CD4-positive, alpha-beta T cell treated with Interleukin-4 for 1 hour (primary cell): ENCODE results near the gene RPS6KB1.
A peak's percentile ranks its signal among the peaks of the same experiment; 100 is the strongest.
"Not testable (repeated sequence)": the region's sequence is repeated elsewhere in the genome, so short reads cannot be mapped to it uniquely, and the experiment has no call there.

Experiments
- DNase-seq, 2 donors: peaks; one replicate each; pipeline ENCODE4 v3.0.0-alpha.2; 2020 to 2022

Gene RPS6KB1

DNA sequence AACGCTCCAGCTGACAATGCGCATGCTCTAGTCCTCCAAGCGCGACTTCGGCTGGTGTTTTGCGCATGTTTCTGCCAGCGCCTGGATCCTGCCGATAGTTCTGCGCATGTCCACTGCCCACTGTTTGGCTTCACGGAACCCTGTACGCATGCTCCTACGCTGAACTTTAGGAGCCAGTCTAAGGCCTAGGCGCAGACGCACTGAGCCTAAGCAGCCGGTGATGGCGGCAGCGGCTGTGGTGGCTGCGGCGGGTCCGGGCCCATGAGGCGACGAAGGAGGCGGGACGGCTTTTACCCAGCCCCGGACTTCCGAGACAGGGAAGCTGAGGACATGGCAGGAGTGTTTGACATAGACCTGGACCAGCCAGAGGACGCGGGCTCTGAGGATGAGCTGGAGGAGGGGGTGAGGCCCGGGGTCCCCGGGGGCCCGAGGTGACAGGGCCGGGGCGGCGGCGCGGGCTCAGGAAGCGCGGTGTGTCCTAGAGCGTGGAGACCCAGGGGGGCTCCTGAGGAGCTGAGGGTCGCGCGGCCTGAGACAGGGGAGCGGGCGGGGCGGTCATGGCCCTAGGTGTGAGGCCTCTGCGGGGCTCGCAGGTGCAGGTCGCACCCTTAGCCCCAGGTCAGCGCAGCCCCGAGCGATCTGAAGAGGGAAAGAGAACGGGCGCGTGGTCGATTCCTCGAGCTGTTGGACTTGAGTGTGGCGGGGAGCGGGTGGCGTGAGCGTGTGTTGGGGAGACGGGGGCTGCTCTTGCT is at the start of gene RPS6KB1, which contains the start of gene TUBD1:
RPS6KB1 (plus strand) TSS at position 198 of the 752 bp plus-strand sequence; CDS start at position 262, 64 bp downstream.
TUBD1 (minus strand) TSS at position 20 of the 752 bp plus-strand sequence. CDS start 1,941 bp downstream, outside the sequence.
- DNase-seq = peak; percentile 99

DNA sequence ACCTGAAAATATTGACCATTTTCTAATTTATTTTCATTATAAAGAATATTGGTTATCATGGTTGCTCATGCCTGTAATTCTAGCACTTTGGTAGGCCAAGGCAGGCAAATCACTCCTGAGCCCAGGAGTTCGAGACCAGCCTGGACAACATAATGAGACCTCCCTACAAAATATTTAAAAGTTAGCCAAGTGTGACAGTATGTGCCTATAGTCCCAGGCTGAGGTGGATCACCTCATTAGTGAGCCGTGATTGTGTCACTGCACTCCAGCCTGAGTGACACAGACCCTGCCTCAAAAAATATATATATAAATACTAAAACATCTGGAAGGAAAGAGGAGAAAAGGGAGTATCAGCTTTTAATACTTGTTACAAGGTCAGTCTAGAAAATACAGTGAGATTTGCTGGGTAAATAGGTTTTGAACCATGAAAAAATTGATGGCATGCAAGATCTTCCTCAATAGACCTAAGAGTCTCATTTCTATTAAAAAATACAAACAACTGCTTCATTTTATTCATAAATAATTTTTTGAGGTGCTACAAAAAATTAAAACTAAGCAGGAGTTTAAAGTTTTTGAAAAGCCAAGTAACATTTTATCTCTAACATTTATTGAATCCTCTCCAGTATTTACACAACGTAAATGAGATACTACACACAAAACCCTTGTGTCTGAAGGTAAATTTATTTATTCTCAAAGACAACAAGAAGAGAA is 47.9 kb upstream of the RPS6KB1 start:
- DNase-seq = no peak

DNA sequence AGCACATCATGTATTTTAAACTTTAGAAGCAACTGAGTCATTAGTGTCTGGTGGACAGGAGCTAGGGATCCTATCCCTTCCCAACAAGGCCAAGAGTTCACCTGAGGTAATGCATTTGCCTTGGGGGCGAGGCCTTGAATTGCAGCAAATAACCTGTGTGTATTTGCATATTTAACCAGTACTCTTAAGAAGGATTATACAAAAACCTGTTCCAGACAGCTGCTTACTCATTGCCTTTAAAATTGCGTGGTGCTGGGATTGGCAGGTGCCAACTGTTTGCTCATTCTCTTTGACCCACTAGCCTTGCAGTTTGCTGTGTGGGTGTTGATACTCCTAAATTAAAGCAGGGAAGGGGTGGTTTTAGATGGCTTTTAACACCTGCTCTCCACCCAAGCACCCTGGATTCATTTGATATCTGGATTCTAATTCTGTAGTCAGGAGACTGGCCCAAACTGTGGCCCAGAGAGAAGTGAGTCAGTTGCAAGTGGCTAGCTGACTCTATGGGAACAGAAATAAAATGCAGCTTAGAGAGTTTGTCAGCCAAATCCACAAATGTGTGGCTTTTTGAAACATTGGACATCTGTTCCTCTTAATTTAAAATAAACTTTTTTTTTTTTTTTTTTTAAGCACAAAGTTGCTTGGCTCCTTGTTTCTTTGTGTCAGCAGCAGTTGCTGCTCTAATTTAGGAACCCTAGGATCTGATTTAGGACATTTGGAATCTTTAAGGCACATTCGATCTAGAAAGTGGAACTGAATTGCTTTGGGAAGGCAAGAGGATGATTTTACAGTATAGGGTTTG is 47.1 kb upstream of the RPS6KB1 start:
- peak in 1 of 2 donors; percentile 49 for DNase-seq

DNA sequence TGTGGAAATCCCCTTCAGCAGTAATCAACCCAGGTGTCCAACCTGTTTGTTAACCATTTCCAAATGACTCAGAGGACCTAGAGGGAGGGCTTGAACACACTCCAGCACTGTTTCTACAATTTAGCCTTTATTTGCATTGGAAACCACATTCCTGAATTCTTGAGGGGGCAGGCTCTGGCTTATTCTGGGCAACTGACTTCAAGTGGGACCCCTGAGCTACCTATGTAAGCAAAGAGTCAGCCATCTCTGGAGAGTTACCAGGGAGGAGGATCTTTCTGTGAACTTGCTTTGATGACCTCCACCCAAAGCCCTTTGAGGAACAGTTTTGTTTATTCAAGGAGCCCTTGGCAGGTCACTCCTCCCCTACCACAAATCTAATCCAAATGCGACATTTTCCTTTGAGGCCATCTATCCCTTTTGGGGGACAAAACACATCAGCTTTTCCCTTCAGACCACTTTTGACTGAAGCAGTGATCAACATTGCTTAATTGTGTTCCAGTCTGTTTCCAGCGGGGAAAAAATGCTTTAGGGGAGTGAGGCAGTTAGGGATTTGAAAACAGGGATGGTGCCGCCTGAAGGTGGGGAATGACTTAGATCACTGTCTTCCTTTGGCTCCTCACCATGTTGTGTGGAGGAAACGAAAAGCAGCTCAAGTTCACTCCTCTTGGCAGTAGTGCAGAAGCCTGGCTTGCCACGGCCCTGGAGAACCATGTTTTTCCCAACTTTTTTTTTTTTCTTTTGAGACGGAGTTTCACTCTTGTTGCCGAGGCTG is 46.3 kb upstream of the RPS6KB1 start:
- peak in 1 of 2 donors; percentile 76 for DNase-seq

DNA sequence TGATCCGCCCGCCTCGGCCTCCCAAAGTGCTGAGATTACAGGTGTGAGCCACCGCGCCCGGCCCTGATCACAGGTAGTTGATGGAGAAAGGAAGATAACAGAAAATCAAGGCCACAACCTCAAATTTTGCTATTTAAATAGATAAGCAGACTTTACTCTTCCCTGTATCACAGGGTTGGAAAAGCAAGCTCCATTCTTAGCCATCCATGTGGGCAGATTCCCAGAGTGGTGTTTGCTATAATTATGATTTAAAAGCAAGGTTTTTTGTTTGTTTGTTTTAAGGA is 44.6 kb upstream of the RPS6KB1 start:
- no peak for DNase-seq

DNA sequence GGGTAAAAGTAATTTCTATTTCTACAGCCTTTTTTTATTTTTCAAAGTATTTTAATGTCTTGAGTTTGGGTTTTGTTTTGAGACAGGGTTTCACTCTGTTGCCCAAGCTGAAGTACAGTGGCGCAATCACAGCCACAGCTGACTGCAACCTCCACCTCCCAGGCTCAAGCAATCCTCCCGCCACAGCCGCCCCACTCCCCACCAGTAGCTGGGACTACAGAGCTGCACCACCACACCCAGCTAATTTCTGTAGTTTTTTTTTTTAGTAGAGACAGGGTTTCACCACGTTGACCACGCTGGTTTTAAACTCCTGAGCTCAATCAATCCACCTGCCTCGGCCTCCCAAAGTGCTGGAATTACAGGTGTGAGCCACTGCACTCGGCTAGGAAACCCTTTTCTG is 44.1 kb upstream of the RPS6KB1 start:
- peak in 1 of 2 donors; percentile 53 for DNase-seq

DNA sequence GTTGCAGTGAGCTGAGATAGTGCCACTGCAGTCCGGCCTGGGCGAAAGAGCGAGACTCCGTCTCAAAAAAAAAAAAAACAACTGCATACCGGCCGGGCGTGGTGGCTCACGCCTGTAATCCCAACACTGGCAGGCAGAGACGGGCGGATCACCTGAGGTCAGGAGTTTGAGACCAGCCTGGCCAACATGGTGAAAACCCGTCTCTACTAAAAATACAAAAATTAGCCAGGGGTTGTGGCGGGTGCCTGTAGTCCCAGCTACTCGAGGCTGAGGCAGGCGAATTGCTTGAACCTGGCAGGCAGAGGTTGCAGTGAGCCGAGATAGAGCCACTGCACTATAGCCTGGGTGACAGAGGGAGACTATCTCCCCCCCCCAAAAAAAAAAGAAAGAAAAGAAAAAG is 42.6 kb upstream of the RPS6KB1 start:
- DNase-seq = not testable (repeated sequence)

DNA sequence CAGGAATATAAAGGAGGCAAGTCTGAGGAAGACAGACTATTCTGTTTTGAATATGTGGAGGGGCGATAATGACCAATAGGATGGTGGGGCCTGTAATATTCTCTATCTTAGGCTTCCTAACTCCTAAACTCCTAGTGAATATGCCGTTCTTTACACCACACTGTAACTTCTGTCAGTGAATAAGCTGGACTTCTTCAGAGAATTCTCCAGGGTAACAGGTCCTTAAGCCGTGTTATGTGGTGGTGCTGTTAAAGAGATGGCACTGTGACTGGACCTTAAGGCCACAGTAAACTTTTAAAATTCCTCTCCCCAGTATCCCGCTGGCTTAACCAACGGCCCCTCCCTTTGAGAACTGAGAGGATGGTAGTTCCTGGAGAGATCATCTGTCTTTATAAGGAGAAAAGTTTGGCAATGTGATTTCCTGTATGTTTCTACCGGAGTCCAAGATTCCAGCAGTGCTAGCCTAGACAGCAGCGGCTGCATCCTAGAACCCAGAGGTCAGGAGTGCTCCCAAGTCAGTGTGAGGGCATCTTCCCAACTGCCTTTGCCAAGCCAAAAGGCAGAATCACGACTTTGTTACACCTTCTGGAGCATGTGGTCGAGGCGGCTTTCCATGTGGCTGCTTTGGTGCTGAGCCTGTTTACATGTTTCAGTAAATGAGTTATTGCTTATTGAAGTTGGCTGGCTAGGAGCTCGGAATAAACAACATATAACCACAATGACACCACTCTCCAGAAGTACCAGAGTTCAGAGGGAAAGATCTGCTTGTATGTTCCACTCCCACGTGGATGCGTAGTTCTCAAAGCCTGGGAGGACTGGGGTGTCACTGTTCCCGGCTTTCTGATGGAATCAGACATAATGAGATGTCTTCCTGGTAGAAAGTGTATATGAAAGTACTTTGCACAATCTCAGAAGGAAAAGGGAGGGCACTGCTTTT is 41.2 kb upstream of the RPS6KB1 start:
- no peak for DNase-seq

DNA sequence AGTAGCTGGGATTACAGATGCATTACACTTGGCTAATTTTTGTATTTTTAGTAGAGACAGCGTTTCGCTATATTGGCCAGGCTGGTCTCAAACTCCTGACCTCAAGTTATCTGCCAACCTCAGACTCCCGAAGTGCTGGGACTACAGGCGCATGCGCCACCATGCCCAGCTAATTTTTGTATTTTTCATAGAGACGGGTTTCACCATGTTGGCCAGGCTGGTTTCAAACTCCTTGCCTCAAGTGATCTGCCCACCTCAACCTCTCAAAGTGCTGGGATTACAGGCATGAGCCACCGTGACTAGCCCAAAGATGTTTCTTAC is 40.1 kb upstream of the RPS6KB1 start:
- not testable (repeated sequence) for DNase-seq

DNA sequence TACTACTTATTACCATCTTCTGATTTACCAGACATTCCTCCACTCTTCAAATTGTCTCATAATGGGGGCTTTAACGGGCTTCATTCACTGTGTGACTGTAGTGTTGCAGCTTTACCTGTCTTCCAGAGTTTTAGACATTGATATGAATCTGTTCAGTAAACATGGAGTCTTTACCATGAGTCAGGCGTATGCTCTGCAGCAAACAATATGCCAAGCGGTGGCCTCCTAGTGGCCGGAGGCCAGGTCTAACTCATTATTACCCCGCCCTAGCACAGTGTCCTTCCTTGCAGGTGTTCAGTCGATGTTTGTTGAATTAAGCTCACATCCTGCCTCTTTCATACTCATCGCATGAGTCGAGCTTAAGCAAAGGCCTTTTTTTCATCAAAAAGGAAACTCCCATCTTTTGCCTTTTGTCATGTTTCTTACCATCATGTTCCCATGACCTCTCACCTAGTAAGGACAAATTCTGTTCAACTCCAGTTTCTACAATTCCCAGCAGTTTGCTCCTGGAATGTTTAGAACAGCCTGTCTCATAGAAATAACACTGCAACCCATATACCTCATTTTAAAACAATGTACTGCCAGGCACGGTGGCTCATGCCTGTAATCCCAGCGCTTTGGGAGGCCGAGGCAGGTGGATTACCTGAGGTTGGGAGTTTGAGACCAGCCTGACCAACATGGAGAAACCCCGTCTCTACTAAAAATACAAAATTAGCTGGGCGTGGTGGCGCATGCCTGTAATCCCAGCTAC is 39.6 kb upstream of the RPS6KB1 start:
- DNase-seq = peak; percentile 60 to 76

DNA sequence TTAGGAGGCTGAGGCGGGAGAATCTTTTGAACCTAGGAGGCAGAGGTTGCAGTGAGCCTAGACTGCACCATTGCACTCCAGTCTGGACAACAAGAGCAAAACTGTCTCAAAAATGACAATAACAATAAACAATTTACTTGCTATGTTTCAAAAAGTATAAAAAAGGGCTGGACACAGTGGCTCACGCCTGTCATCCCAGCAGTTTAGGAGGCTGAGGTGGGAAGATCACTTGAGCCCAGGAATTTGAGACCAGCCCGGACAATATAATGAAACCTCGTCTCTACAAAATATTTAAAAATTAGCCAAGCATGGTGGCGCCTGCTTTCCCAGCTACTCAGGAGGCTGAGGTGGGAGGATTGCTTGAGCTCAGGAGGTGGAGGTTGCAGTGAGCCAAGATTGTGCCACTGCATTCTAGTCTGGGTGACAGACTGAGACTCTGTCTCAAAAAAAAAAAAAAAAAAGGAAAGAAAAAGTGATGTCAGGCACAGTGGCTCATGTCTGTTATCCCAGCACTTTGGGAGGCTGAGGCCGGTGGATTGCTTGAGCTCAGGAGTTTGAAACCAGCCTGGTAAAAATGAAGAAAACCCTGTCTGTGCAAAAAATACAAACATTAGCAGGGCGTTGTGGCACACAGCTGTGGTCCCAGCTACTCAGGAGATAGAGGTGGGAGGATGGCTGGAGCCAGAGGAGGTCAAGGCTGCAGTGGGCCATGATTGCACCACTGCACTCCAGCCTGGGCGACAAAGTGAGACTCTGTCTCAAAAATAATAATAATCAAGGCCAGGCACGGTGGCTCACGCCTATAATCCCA is 38.8 kb upstream of the RPS6KB1 start:
- DNase-seq = not testable (repeated sequence)

DNA sequence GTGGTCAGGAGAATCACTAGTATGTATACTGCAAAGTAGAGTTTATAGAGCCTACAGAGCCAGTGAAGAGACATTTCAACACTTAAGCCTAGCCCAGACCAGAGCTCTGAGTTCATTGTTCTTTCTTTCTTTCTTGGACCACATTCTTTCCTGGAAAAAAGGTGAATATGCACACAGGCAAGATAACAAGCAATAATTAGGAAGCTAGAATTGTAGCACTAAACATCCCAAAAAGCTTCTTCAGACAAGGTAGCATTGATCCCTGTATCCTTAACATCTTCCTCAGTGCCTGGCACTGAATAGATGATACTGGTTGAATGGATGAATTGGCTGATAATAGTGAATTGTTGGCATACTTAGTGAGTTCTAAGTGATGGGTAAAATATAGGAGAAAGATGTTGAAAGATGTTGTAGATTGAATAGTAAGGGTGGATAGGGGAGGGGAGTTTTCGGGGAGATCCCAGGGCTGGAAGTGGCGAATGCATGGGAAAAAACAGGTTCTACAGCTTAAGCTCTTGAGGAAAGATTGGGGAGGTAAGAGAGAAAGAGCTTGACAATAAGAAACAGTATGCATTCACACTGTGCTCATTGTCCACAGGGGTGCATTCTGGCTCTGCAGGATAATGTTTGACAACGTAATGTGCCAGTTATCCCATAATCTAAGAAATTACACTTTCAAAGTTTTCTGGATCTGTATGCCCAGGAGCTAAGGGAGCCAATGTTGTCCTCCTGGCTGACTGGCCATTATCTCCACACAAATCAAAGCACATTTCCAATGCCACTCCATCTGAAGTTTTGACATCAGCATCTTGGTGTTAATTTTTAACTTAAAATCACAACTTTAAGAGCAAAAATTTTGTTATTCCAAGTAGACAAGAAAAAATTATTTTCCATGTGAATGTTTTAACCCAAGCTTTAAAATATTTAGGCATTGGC is 35.8 kb upstream of the RPS6KB1 start:
- DNase-seq = no peak

DNA sequence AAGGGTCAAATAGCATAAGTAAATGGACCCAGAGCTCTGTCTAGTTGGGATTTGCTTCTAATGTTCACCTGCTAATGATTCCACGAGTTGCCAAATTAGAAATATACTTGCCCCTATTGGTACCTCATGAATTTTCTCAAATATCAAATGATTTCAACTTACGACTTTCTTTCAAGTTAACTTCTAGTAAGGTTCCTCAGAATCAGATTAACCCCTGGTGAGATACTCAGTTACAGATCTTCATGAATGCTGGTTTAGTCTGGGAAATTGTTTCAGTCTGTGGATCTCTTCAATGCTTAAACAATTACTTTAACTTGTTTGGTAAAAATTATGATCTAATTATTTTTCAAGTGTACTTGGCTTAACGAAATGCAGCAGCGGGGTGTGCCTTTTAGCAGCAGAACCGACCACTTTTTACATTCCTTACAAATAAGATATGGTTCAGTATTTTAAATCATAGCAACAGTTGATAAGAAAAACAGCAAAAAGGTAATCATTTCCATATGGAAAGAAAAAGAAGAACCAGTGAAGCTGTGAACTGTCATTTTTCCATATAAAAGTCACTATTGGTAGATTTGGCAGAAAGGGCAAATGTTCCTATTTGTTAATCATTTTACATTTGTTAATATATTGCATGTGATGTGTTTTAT is 34.6 kb upstream of the RPS6KB1 start:
- no peak for DNase-seq

DNA sequence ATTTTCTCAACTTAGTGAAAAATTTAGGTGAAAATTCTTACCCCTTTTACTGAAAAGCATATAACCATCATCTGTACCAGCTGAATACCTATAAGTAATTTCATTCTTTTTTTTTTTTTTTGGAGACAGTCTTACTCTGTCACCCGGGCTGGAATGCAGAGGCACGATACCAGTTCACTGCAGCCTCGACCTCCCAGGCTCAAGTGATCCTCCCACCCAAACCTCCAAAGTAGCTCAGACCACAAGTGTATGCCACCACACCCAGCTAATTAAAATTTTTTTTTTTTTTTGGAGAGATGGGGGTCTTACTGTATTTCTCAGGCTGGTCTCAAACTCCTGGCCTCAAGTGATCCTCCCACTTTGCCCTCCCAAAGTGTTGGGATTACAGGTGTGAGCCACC is 34.0 kb upstream of the RPS6KB1 start:
- no peak for DNase-seq

DNA sequence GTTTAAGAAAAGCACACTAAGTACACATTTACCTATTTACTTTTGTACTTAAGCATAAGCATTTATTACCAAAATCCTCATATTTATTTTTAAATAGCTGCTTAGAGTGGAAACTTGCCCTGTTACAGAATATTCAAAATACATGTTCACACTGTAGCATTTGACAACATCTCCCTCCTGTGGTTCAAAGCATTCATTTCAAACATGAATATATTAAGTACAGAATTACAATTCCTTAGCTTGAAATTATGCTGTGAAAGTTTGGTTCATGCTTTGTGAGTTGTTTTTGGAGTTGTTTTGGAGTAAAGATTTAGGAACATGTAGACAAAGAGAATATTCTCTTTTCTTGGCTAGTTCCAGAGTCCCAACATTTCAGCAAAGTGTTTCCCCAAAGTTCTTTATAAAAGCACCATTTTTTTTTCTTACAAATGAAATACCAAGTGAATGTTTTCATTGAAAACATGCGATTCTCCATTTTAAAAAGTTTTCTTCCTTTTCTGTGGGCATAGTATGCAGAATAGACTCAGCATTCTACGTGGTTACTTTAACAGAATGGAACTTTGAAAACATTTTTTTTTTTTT is 33.4 kb upstream of the RPS6KB1 start:
- DNase-seq = peak in 1 of 2 donors; percentile 67

DNA sequence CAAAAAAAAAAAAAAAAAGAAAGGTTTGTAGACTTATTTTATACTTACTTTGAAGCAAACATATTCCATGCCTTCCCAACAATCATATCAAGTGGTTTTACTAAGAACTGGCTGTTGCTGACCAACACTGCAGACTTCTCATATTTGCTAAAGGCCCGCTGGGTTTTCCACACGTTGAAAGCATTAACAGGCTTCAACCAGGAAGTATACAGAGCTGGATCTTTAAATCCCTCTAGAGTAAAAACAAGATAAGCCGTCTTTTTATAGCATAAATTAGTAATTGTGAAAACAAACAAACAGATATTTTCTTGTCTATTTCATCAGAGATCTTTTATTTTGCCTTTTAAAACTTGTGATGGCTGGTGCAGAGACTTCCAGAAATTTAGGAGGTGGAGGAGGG is 29.3 kb upstream of the RPS6KB1 start:
- no peak for DNase-seq

DNA sequence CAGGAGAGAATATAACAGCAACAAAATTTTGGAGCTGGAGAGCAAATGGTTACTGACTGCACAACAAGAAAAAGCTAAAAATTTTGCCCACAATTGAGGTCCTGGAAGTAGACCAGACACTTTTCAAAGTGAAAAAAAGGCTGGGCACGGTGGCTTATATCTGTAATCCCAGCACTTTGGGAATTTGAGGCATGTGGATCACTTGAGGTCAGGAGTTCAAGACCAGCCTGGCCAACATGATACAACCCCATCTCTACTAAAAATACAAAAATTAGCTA is 23.0 kb upstream of the RPS6KB1 start:
- no peak for DNase-seq

DNA sequence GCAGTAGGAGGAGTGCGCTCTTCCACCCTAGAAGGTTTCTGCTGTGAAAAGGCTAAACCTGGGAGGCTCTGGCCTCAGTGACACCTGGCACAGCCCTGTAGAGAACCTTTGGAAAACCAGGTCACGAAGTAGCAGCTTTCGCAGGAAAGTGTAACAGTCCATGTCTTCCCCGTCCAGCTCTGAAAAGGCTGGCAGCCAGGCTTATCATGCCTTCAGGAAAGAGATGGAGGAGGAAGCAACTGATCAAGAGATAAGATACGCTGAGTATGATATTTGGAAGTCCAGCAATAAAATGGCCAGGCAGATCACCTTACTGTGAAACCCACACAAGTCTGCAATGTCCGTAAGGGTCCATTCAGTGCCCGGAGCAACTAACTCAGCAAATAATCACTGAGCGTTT is 22.4 kb upstream of the RPS6KB1 start:
- DNase-seq = no peak
